ENCODE data around the gene PACSIN2.

Gene PACSIN2

GRCh38 chr22:42901790-42902508 is 113.0 kb downstream of the PACSIN2 start:
- DNase-seq = no peak

DNA sequence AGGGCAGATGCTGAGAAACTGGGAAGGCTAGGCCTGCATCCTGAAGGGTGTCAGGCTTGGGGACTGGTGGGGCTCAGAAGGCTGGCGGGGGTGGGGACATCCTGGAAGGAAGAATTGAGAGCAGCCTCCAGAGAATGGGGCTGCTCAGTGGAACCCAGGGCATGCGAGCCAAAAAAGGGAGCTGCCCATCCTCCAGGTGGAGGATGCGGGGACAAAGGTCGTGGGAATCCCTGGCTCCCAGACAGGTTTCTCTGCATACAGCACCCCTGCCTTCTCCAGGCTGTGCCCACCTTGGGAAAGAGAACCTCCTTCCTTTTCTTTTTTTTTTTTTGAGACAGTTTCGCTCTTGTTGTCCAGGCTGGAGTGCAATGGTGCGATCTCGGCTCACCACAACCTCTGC is 117.0 kb downstream of the PACSIN2 start:
- DNase-seq = no peak

DNA sequence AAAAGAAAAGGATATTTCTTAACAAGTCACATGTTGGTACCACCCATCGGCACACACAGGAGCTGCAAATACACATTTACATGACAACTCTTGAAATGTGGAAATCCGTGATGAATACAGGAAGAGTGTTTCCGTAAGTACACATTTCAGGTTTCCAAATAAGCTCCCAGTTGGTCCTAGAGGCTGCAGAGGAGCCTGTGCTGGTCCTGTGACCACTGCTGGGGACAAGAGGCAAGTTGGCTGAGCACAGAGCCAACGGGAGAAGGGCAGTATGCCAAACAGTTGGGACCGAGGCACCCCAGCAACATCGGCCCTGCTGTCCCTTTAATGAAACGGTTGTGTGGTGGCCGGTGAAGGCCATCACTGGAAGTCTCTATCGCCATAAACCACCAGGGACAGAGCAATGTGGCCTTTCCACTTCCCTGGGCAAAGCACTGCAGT is 119.4 kb downstream of the PACSIN2 start:
- no peak for DNase-seq

- no peak for DNase-seq
Observed at GRCh38 chr22:42895087-42895486, 119.9 kb downstream of the PACSIN2 start.

GRCh38 chr22:42893371-42894150 is 121.4 kb downstream of the PACSIN2 start:
- no peak for DNase-seq

DNA sequence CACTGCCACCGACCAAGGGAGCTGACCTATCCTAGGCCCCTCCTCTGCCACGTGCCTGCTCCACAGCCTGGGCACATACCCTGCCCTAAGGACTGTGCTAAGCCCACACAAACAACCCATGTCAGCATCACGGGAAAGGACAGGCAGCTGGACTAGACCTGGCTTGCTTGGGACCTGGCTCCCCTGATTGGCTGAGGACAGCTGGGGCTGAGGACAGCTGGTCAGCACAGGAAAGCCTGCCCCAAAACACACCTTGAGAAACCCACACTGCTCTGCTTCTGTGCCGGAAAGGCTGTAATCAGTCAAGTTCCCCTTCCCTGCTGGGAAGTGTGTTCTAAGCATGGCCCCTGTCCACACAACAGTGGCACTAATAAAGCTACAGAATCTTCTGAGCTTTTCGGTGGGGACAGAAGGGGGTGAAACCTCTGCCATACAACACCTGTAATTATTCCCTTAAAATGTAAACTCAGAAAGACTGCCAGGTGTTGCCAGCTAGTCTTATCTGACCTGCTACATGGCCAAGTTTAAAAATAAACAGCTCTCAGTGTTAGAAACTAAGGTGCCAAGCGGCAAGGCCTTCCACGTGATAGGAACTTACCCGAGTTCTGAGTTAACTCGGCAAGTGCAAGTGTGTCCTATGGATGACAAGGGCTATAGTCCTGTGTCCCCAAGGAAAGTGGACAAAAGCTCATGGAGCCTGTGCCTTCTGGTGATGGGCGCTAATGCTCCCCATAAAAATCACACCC is 122.2 kb downstream of the PACSIN2 start:
- peak; percentile 76 for DNase-seq

- no peak for DNase-seq
Observed at GRCh38 chr22:42892156-42892555, 122.8 kb downstream of the PACSIN2 start.

GRCh38 chr22:42891696-42892095 is 123.3 kb downstream of the PACSIN2 start:
- no peak for DNase-seq

GRCh38 chr22:42891008-42891407 is 123.9 kb downstream of the PACSIN2 start:
- DNase-seq = no peak

- no peak for DNase-seq
Observed at GRCh38 chr22:42889304-42889703, 125.6 kb downstream of the PACSIN2 start.

DNA sequence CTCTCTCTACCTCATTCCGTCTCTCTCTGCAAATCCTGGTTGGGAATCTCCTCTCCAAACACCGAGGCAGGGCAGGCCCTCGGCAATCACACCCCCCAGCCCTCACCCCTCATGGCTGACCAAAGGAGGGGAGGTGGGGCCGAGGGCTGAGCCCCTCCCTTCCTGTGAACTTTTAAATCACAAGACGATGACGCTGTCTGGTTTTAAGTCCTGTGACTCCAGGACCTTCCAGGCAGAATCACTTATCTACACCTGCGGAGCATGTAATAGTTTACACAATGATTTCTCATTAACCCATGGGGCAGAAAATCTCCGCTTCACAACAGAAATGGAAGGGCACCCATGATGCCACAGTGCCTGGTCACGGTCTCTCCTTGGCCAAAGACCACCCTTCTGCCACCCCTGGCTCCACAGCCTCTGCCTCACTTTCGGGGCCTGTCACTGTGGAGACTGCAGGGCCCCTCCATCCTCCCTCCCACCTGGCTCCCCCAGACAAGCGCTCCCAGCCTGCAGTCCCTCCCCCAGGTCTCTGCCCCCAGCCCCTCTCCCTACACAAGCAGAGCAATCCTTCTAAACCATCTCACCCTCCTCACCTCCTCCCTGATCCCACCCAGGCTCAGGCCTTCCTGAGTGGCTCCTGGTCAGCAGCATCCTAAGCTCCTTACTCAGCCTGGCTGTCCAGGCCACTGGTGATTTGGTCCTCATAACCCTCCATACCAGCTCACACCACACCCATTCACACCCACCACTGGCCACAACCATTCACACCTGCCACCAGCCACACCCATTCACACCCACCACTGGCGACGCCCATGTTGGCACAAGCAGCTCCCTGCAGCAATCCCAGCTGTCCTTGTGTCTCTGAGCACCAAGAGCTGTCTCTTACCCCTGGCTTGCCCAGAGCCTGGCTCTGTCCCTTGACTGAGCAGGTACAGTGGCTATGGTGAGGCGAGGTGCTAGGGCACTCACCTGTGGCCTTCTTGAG is 127.1 kb downstream of the PACSIN2 start:
- peak; percentile 36 for DNase-seq

- no peak for DNase-seq
Observed at GRCh38 chr22:42887120-42887519, 127.8 kb downstream of the PACSIN2 start.

DNA sequence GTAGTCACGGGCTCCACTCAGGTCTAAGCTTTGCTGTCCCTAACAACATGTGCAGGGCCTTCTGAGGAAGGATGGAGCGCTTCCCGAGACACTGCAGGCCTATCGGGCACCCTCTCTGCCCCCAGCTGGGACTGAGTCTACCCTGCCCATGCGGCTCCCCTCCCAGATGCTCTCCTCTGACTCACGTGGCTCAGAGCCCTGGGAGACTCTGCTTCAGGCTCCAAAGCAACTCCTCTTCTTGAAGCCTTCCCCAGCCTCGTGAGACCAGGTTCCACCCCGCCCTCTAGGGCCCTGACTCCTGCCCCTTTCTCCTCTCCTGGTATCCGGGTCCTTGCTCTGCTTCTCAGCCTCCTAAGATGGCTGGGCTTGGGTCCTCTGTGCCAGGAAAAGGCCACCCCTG is 129.5 kb downstream of the PACSIN2 start:
- no peak for DNase-seq

DNA sequence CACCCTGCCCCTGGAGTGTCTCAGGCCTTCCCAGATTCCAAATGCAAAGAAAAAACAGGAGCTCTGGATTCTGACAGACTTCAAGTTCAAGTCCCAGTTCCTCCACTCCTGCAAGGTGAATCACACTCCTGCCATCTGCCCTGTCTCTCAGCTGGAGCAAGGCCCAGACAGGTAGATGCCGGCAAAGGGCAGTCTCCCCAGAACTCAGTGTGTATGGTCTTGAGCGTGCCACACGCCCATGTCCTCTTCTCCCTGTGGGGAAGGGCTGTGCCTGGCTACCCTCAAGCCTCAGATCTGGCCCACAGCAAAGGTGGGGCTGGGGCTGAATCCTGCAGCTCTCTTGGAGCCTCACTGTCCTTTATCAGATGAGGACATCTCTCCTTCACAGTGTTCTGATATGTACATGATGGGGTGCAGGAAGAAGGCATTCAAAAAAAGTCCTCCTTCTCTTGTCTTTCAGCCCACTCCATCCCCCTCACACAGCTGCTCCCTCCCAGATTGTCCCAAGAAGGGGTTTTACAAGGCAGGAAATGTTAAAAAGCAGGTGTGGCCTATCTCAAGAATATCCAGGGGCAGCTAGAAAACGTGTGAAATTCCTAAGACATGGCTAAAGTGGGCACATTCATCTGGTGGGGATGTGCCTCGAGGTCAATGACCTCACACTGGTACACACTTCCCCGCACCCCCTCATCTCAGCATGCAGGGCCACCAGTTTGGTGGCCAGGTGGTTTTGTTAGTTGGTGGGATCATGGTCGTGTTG is 130.2 kb downstream of the PACSIN2 start:
- DNase-seq = no peak

- DNase-seq = no peak
Observed at GRCh38 chr22:42883970-42884369, 131.0 kb downstream of the PACSIN2 start.

- DNase-seq = no peak
Observed at GRCh38 chr22:42883121-42883520, 131.8 kb downstream of the PACSIN2 start.

DNA sequence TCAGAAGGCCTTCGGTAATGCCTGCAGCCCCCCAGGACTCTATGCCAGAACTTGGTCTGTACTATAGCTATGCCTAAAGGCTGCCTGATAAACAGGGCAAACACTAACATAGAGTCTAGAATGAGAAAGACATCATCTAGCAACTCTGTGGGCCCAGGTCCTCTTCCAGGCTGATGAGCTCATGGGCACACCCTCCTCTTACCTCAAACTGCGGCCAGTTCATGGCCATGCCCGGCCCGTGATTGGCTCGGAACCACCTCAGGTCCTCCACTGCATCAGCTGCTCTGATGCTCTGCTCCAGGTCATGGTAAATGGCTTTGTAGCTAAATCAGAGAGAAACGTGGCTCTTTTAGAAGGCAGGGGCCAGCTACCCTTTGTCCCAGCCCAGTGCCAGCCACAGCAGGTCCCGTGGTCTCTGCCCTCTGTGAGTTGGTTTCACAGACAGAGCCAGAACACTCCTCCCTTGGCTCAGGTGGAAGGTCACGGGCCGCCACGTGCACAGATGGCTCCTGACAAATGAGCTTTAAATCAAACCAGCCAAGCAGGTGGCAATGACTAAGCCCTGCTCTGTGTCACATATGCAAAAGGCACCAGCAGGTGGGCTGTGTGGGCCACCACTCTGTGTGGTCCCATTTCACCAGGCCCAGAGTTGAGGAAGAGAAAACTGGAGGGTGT is 132.8 kb downstream of the PACSIN2 start:
- DNase-seq = no peak

DNA sequence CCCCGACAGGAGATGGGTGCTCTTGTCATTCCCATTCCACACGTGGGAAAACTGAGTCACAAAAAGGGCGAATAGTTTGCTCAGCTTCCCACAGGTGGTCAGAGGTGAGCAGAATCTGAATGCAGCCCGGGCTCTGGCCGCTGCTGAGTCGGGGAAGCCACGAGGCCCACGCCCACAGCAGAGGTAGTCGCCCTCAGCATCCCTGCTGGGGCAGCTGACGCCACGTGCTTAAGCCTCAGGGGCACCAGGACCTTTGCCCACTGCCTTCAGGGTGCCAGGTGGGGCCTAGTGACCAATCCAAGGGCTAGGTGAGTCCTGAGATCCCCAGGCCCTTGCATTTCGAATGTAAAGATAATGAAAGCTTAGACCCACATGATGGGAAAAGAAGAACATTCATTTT is 133.7 kb downstream of the PACSIN2 start:
- DNase-seq = no peak

DNA sequence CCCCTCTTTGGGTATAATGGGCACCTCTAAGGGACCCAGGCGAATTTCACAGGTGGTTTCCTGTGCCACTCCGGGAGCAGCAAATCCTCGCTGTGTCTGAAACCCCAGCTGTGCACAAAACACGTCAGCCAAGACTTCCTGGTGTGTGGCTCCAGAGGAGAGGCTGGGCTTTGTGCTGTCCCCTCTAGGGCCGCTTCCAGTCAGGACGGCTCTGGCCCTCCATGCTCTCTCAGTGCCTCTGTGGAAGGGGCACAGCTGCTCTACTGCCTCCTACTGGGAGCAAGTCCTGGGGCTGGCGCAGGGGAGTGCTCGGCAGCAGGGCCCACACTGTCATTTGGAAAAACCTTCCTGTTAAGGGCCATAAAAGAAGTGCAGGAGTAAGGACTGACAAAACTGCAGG is 134.1 kb downstream of the PACSIN2 start:
- DNase-seq = no peak

- peak; percentile 67 for DNase-seq
Observed at GRCh38 chr22:42879371-42880021, 135.5 kb downstream of the PACSIN2 start.
